Suppressor macrophage (primary cell): Measurements from ENCODE around the gene NUP214.

Experiments
- DNase-seq, 4 experiments: peaks; one replicate each; pipeline ENCODE4 v3.0.0-alpha.2; 2020 to 2022
- total RNA-seq, 17 experiments: gene quantifications; one replicate each; lab custom pipeline; 2026; ENCODE audit warnings: mixed read lengths in 6 of 17, inconsistent platforms in 3 of 17; lab: John Stamatoyannopoulos, UW

NUP214 gene
- 18.3 to 103 (median 42.7) reads per million in 17 experiments for total RNA-seq

GRCh38 chr9:131125288-131126058, at the start of gene NUP214:
TSS of gene NUP214 (plus strand) at chr9:131125586. CDS start at chr9:131125705, 119 bp downstream.
- DNase-seq = peak; percentile 99 to 100 (median 100)

- DNase-seq = no peak
These were observed 48.8 kb upstream of the NUP214 start for GRCh38 chr9:131076347-131077195.

GRCh38 chr9:131078427-131079366, 46.7 kb upstream of the NUP214 start:
- DNase-seq = no peak

GRCh38 chr9:131080589-131080988, 44.8 kb upstream of the NUP214 start:
- DNase-seq = no peak

GRCh38 chr9:131081868-131082267, 43.5 kb upstream of the NUP214 start:
- DNase-seq = no peak

GRCh38 chr9:131082774-131083512, 42.4 kb upstream of the NUP214 start:
- no peak for DNase-seq

GRCh38 chr9:131084661-131085369, 40.6 kb upstream of the NUP214 start:
- DNase-seq = no peak

GRCh38 chr9:131085370-131086122, 39.8 kb upstream of the NUP214 start:
- no peak for DNase-seq

- no peak for DNase-seq
These were observed 38.0 kb upstream of the NUP214 start for GRCh38 chr9:131087354-131087893.

GRCh38 chr9:131090025-131090787, 35.2 kb upstream of the NUP214 start:
- no peak for DNase-seq

- DNase-seq = no peak
These were observed 33.9 kb upstream of the NUP214 start for GRCh38 chr9:131091352-131091992.

- DNase-seq = no peak
These were observed 33.4 kb upstream of the NUP214 start for GRCh38 chr9:131092030-131092429.

GRCh38 chr9:131092548-131093440, 32.6 kb upstream of the NUP214 start:
- no peak for DNase-seq

GRCh38 chr9:131094015-131094414, 31.4 kb upstream of the NUP214 start:
- DNase-seq = no peak

GRCh38 chr9:131094622-131095021, 30.8 kb upstream of the NUP214 start:
- no peak for DNase-seq

- no peak for DNase-seq
These were observed 29.6 kb upstream of the NUP214 start for GRCh38 chr9:131095666-131096268.
